Upper lobe of left lung (tissue), 6 donors: ENCODE measurements around the gene ZNF761. TPM values are rescaled to one million over a fixed set of nuclear protein-coding genes. Genes with fewer than 3 reads are reported as not detected.

Experiments used
- ATAC-seq, 2 donors: fragments of 200-7000 bp; cut with Tn5 transposase; one replicate each; pipeline ENCODE4 v1.9.1; 2022; ENCODE audit warnings: mild to moderate bottlenecking in 2 of 2, moderate library complexity in 2 of 2; ENCODE audit not compliant: low FRiP score in 2 of 2
- DNase-seq, 2 donors: peaks; one replicate each; pipeline ENCODE4 v3.0.0-alpha.2; 2019 to 2020
- H3K27ac ChIP-seq, 4 donors: fragments of 200-600 bp; sonication (generic); one replicate each; pipeline ENCODE4 v1.5.1; 2016 to 2019
- H3K27me3 ChIP-seq, 4 donors: fragments of 200-600 bp; sonication (generic); one replicate each; pipeline ENCODE4 v1.5.1; 2017 to 2019
- H3K36me3 ChIP-seq, 4 donors: fragments of 200-600 bp; sonication (generic); one replicate each; pipeline ENCODE4 v1.5.1; 2016 to 2019
- H3K4me1 ChIP-seq, 4 donors: fragments of 200-600 bp; sonication (generic); one replicate each; pipeline ENCODE4 v1.5.1; 2018 to 2019
- H3K4me3 ChIP-seq, 4 donors: fragments of 200-600 bp; sonication (generic); one replicate each; pipeline ENCODE4 v1.5.1; 2017 to 2019; ENCODE audit warnings: mild to moderate bottlenecking in 2 of 4, moderate library complexity in 1 of 4
- H3K9me3 ChIP-seq, 4 donors: fragments of 200-600 bp; sonication (generic); one replicate each; pipeline ENCODE4 v1.5.1; 2018 to 2019
- EP300 ChIP-seq, 4 donors: sonication (generic); formaldehyde crosslinking; IDR thresholded peaks; one replicate each; pipeline ENCODE4 v1.5.1; 2017; ENCODE audit warnings: antibody characterized with exemption in 4 of 4, control low read depth in 2 of 4
- POLR2A ChIP-seq, 4 donors: fragments of 450-650 bp; IDR thresholded peaks; one replicate each; pipeline ENCODE4 v1.5.1; 2016 to 2017; ENCODE audit warnings: antibody characterized with exemption in 4 of 4, mild to moderate bottlenecking in 2 of 4
- POLR2AphosphoS5 ChIP-seq, 2 donors: sonication (generic); formaldehyde crosslinking; IDR thresholded peaks; one replicate each; pipeline ENCODE4 v1.5.1; 2017; ENCODE audit warnings: antibody characterized with exemption in 2 of 2
- WGBS, 2 donors: methylation state at CpG; one replicate each; pipeline ENCODE4 v1.1.5; 2017 to 2018; 5-methylcytosine and 5-hydroxymethylcytosine counted together
- total RNA-seq, 6 donors: library from RNA; depleted of rRNA in 4 of 6; stranded (reverse); fragments of >200 nt in 4 of 6; gene quantifications; one replicate each; pipeline versions ENCODE4 v1.1.0 to v1.2.1, GENCODE V29; 2016 to 2021
- TF ChIP-seq, protein P1 (sequence below), 6 experiments: fragments of 450-650 bp in 4 of 6; fragments of 200-600 bp in 2 of 6; sonication (generic) in 2 of 6; IDR thresholded peaks; one replicate each; pipeline ENCODE4 v1.5.1; 2016 to 2019; ENCODE audit warnings: antibody characterized with exemption in 6 of 6
- donor health status: DM: no; HTN: no; CAD: no; lungs with moderate emphysema.
- donor health status: DM: no; HTN: yes; CAD: no; lungs with severe emphysema.

Gene ZNF761
- total RNA-seq, 6 donors from 2014 or later, result 5.0 to 26.2 (median 9.5) TPM

DNA sequence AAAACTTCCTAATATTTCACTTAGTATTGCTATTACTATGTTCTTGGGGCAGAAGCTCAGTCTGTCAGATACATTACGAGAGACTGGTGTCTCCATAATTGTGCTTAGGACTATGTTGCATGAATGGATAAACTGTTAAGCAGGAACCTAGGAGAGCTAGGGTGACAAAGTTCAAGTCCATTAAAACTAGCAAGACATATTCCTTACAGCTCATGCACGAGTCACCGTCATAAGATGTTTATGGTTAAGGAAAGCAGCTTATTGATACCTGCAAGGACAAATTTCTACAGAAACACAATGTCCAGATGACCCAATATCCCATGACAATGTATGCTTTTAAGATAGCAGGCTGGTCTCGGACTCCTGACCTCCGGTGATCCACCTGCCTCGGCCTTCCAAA lies 30.1 kb downstream of the ZNF761 start:
- H3K4me1 ChIP-seq, result peaks cover 0 to 5% (median 4%) of the 10 kb centered on the region in 4 donors
- ATAC-seq (no peak), DNase-seq (no peak)
- H3K9me3 ChIP-seq, result peaks cover 3 to 39% (median 30%) of the 10 kb centered on the region in 4 donors
- no peak overlapping the region for H3K4me3 ChIP-seq
- no peaks in the 10 kb centered on the region for H3K36me3 ChIP-seq
- H3K27me3 ChIP-seq, result no peaks in the 10 kb centered on the region
- no peak overlapping the region for H3K27ac ChIP-seq
- 90 to 95% methylated on average over 6 of the region's 6 CpGs for WGBS, 2 donors
- TF ChIP-seq EP300 (IDR thresholded peaks at IDR 0.05), result no peak
- TF ChIP-seq POLR2A (IDR thresholded peaks at IDR 0.05), result no peak
- no peak for TF ChIP-seq POLR2AphosphoS5 (IDR thresholded peaks at IDR 0.05)
- TF ChIP-seq, protein P1, sequence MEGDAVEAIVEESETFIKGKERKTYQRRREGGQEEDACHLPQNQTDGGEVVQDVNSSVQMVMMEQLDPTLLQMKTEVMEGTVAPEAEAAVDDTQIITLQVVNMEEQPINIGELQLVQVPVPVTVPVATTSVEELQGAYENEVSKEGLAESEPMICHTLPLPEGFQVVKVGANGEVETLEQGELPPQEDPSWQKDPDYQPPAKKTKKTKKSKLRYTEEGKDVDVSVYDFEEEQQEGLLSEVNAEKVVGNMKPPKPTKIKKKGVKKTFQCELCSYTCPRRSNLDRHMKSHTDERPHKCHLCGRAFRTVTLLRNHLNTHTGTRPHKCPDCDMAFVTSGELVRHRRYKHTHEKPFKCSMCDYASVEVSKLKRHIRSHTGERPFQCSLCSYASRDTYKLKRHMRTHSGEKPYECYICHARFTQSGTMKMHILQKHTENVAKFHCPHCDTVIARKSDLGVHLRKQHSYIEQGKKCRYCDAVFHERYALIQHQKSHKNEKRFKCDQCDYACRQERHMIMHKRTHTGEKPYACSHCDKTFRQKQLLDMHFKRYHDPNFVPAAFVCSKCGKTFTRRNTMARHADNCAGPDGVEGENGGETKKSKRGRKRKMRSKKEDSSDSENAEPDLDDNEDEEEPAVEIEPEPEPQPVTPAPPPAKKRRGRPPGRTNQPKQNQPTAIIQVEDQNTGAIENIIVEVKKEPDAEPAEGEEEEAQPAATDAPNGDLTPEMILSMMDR (IDR thresholded peaks at IDR 0.05), result no peak

DNA sequence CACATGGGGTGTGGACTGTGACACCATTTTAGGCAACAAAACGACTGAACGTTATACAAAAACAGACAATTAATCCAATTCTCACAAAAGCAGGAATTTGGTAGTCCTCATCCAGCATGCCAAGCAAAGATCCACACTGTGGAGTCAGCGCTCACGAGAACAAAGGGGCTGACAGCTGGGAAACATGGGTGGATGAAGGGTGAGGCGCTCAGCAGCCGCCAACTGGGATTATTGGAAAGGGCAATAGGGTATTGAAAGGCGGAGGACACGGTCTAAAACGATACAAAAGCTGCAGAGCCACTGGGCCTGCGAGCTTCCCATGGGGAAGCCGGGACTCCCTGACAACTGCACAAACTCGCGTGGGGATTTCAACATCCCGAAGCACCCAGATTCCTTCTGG lies 31.1 kb downstream of the ZNF761 start:
- Histone ChIP-seq H3K4me1 (peaks cover 0 to 7% (median 6%) of the 10 kb centered on the region in 4 donors), H3K27ac (peak overlapping the region in 2 of 4 donors; percentile 46 to 65), H3K4me3 (peak overlapping the region in 1 of 4 donors; percentile 20), H3K36me3 (no peaks in the 10 kb centered on the region), H3K27me3 (no peaks in the 10 kb centered on the region), H3K9me3 (peaks cover 3 to 29% (median 20%) of the 10 kb centered on the region in 4 donors)
- DNase-seq (no peak), ATAC-seq (no peak)
- 61 to 73% methylated on average over 14 of the region's 14 CpGs for WGBS, 2 donors
- TF ChIP-seq EP300 (IDR thresholded peaks at IDR 0.05), result no peak
- TF ChIP-seq, protein P1 (IDR thresholded peaks at IDR 0.05), result no peak
- no peak for TF ChIP-seq POLR2A (IDR thresholded peaks at IDR 0.05)

DNA sequence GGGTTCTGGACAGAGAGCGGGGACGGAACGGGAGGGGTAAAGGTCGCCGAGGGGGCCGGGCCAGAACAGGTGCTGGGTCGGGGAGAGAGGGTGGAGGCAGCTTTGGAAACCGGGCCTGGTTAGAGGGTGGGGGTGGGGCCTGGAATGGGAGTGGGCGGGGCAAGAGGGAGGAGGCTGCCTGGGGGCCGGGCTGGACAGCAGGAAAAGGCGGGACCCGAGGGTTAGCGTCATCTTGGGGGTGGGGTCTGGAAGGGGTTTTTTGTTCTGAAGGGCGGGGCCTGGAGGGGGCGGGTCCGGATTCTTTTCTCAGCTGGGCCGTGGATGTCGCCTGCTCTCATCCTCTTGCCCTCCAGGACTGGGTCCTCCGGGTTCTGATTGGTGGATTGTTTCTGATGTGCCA lies 31.5 kb downstream of the ZNF761 start:
- TF ChIP-seq POLR2A (IDR thresholded peaks at IDR 0.05) (no peak), EP300 (IDR thresholded peaks at IDR 0.05) (no peak), POLR2AphosphoS5 (IDR thresholded peaks at IDR 0.05) (no peak)
- TF ChIP-seq, protein P1 (IDR thresholded peaks at IDR 0.05), result no peak
- peak in 1 of 2 donors; percentile 56 for ATAC-seq
- peak overlapping the region in 2 of 4 donors; percentile 46 to 65 for H3K27ac ChIP-seq

DNA sequence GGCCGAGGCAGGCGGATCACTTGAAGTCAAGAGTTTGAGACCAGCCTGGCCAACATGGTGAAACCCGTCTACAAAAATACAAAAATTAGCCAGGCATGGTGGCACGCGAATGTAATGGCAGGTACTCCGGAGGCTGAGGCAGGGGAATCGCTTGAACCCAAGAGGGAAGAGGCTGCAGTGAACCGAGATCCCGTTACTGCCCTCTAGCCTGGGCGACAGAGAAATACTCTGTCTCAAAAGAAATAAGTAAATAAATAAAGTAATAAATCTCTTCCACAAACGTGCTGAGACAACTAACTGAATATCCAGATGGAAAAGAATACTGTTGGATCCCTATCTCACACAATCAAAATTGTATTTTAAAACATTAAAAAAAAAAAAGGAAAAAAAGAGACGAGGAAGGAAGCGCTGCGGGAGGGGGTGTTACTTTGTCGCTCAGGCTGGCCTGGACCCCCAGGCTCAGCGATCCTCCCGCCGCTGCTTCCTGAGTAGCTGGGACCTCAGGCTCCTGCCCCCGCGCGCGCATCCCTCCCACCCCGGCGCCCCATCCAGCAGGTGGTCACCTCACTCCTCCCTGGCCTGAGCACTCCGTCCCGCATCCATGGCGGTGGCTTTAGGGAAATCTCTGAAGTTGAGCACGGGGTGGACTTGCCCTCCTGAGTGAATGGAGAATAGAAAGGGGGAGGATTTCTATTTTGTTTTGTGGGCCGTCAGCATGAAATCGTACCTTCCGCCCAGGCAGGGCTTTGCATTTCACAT lies 35.1 kb downstream of the ZNF761 start:
- Histone ChIP-seq H3K9me3 (peaks cover 0 to 7% (median 3%) of the 10 kb centered on the region in 4 donors), H3K4me3 (peak overlapping the region; percentile 70 to 78 (median 73)), H3K36me3 (no peaks in the 10 kb centered on the region), H3K27me3 (no peaks in the 10 kb centered on the region), H3K27ac (peak overlapping the region in 3 of 4 donors; percentile 80 to 87 (median 83)), H3K4me1 (peaks cover 5 to 17% (median 14%) of the 10 kb centered on the region in 4 donors)
- WGBS, 2 donors, result 12% methylated on average over 27 to 31 of the region's 31 CpGs
- TF ChIP-seq, protein P1 (IDR thresholded peaks at IDR 0.05), result no peak
- TF ChIP-seq EP300 (IDR thresholded peaks at IDR 0.05), result no peak
- TF ChIP-seq POLR2AphosphoS5 (IDR thresholded peaks at IDR 0.05), result no peak
- TF ChIP-seq POLR2A (IDR thresholded peaks at IDR 0.05), result no peak
- peak; percentile 21 to 74 for DNase-seq
- ATAC-seq, result peak; percentile 12 to 44

More for the DNA sequence above, 31.5 kb downstream of the ZNF761 start:
- peaks cover 0 to 26% (median 16%) of the 10 kb centered on the region in 4 donors for H3K9me3 ChIP-seq
- DNase-seq, result peak; percentile 32 to 37
- peaks cover 3 to 11% (median 8%) of the 10 kb centered on the region in 4 donors for H3K4me1 ChIP-seq
- H3K4me3 ChIP-seq, result peak overlapping the region in 1 of 4 donors; percentile 20
- WGBS, 2 donors, result 14 to 29% methylated on average over 17 of the region's 19 CpGs
- H3K27me3 ChIP-seq, result no peaks in the 10 kb centered on the region
- H3K36me3 ChIP-seq, result no peaks in the 10 kb centered on the region
